ENCODE results near the gene CTSH. TPM values are rescaled to one million over a fixed set of nuclear protein-coding genes. Genes with fewer than 3 reads are reported as not detected.
A peak's percentile ranks its signal among the peaks of the same experiment; 100 is the strongest.

Gene CTSH
- total and polyA plus RNA-seq, 2 of the 13 experiments (the other 11 are each of a cell fraction or from before 2014, with no cell fraction given): 265 to 653 TPM

DNA sequence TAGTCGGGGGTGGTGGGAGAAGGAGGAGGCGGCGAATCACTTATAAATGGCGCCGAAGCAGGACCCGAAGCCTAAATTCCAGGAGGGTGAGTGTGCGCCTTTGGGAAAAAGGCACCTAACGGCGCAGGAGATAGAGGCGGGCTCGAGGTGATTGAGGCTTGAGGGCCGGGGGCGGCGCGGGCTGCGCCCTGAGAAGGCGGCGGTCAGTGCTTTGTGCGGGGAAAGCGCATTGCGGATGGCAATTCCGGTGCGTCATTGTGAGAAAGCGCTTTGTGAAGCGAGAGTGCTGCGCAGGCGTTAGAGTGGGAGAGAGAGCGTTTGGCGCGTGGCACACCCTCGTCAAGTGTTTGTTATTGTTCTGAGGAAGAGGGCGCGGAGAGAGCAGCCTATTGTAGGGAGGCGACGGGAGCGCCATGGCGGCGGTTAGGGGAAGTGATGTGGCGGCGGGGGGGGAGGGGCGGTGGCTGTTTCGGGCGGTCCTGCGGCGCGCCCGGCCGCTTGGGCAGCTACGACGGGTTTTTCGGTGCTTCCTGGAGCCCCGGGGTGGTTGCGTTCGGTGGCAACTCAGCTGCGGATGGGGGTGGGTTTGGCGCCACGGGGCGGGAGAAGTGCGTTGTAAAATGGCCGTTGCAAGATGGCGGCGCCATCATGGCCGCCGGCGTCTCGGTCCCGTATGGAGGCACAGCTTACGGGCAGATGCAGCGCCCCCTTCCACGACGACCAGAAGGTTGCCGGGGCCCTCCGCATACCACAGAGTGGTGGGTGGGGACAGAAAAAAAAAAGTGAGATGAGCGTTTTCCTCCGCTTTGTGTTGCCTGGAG lies 71.7 kb downstream of the CTSH start (continued):
- peak; percentile 75; the same call in 1 of the 2 replicates for TF ChIP-seq ZNF614 (CRISPR knock-in tag; IDR thresholded peaks at IDR 0.05; ENCODE audit: borderline replicate concordance)
- no peak for TF ChIP-seq ZNF180 (CRISPR knock-in tag; IDR thresholded peaks at IDR 0.05; ENCODE audit: borderline replicate concordance, low read depth)
- TF ChIP-seq KDM6A (CRISPR knock-in tag; IDR thresholded peaks at IDR 0.05; ENCODE audit: low read depth): no peak
- peak; percentile 77; the same call in 1 of the 2 replicates for TF ChIP-seq MYC (CRISPR knock-in tag; IDR thresholded peaks at IDR 0.05; ENCODE audit: borderline replicate concordance)
- TF ChIP-seq ZNF558 (CRISPR knock-in tag; IDR thresholded peaks at IDR 0.05; ENCODE audit: borderline replicate concordance): peak; percentile 74; the same call in 1 of the 2 replicates
- TF ChIP-seq, protein P1, sequence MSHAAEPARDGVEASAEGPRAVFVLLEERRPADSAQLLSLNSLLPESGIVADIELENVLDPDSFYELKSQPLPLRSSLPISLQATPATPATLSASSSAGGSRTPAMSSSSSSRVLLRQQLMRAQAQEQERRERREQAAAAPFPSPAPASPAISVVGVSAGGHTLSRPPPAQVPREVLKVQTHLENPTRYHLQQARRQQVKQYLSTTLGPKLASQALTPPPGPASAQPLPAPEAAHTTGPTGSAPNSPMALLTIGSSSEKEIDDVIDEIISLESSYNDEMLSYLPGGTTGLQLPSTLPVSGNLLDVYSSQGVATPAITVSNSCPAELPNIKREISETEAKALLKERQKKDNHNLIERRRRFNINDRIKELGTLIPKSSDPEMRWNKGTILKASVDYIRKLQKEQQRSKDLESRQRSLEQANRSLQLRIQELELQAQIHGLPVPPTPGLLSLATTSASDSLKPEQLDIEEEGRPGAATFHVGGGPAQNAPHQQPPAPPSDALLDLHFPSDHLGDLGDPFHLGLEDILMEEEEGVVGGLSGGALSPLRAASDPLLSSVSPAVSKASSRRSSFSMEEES (CRISPR knock-in tag; IDR thresholded peaks at IDR 0.05): 0 out of 2 replicates have a peak, but pooled peaks have one; percentile 29
- TF ChIP-seq, protein P2, sequence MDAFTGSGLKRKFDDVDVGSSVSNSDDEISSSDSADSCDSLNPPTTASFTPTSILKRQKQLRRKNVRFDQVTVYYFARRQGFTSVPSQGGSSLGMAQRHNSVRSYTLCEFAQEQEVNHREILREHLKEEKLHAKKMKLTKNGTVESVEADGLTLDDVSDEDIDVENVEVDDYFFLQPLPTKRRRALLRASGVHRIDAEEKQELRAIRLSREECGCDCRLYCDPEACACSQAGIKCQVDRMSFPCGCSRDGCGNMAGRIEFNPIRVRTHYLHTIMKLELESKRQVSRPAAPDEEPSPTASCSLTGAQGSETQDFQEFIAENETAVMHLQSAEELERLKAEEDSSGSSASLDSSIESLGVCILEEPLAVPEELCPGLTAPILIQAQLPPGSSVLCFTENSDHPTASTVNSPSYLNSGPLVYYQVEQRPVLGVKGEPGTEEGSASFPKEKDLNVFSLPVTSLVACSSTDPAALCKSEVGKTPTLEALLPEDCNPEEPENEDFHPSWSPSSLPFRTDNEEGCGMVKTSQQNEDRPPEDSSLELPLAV (CRISPR knock-in tag; conservative IDR thresholded peaks at IDR 0.05; ENCODE audit: low read depth): no peak
- peak; percentile 56 for TF ChIP-seq POGZ (CRISPR knock-in tag; IDR thresholded peaks at IDR 0.05)
- peak; percentile 35 for TF ChIP-seq JARID2 (CRISPR knock-in tag; IDR thresholded peaks at IDR 0.05; ENCODE audit: insufficient replicate concordance)
- TF ChIP-seq, protein P3, sequence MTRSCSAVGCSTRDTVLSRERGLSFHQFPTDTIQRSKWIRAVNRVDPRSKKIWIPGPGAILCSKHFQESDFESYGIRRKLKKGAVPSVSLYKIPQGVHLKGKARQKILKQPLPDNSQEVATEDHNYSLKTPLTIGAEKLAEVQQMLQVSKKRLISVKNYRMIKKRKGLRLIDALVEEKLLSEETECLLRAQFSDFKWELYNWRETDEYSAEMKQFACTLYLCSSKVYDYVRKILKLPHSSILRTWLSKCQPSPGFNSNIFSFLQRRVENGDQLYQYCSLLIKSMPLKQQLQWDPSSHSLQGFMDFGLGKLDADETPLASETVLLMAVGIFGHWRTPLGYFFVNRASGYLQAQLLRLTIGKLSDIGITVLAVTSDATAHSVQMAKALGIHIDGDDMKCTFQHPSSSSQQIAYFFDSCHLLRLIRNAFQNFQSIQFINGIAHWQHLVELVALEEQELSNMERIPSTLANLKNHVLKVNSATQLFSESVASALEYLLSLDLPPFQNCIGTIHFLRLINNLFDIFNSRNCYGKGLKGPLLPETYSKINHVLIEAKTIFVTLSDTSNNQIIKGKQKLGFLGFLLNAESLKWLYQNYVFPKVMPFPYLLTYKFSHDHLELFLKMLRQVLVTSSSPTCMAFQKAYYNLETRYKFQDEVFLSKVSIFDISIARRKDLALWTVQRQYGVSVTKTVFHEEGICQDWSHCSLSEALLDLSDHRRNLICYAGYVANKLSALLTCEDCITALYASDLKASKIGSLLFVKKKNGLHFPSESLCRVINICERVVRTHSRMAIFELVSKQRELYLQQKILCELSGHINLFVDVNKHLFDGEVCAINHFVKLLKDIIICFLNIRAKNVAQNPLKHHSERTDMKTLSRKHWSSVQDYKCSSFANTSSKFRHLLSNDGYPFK (CRISPR knock-in tag; IDR thresholded peaks at IDR 0.05; ENCODE audit: borderline replicate concordance): peak; percentile 99
- TF ChIP-seq ZFP1 (CRISPR knock-in tag; IDR thresholded peaks at IDR 0.05): peak; percentile 42; the same call in 1 of the 2 replicates
- TF ChIP-seq RBFOX2 (IDR thresholded peaks at IDR 0.05; ENCODE audit: low read depth, low read length): peak; percentile 82
- TF ChIP-seq NFRKB (IDR thresholded peaks at IDR 0.05): peak; percentile 52
- TF ChIP-seq ZSCAN9 (CRISPR knock-in tag; IDR thresholded peaks at IDR 0.05; ENCODE audit: borderline replicate concordance): 0 out of 2 replicates have a peak, but pooled peaks have one; percentile 37
- TF ChIP-seq SNAI1 (CRISPR knock-in tag; IDR thresholded peaks at IDR 0.05; ENCODE audit: borderline replicate concordance): no peak
- TF ChIP-seq, protein P4, sequence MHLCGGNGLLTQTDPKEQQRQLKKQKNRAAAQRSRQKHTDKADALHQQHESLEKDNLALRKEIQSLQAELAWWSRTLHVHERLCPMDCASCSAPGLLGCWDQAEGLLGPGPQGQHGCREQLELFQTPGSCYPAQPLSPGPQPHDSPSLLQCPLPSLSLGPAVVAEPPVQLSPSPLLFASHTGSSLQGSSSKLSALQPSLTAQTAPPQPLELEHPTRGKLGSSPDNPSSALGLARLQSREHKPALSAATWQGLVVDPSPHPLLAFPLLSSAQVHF (CRISPR knock-in tag; IDR thresholded peaks at IDR 0.05): no peak
- no peak for TF ChIP-seq JDP2 (CRISPR knock-in tag; IDR thresholded peaks at IDR 0.05; ENCODE audit: borderline replicate concordance)
- TF ChIP-seq, protein P5, sequence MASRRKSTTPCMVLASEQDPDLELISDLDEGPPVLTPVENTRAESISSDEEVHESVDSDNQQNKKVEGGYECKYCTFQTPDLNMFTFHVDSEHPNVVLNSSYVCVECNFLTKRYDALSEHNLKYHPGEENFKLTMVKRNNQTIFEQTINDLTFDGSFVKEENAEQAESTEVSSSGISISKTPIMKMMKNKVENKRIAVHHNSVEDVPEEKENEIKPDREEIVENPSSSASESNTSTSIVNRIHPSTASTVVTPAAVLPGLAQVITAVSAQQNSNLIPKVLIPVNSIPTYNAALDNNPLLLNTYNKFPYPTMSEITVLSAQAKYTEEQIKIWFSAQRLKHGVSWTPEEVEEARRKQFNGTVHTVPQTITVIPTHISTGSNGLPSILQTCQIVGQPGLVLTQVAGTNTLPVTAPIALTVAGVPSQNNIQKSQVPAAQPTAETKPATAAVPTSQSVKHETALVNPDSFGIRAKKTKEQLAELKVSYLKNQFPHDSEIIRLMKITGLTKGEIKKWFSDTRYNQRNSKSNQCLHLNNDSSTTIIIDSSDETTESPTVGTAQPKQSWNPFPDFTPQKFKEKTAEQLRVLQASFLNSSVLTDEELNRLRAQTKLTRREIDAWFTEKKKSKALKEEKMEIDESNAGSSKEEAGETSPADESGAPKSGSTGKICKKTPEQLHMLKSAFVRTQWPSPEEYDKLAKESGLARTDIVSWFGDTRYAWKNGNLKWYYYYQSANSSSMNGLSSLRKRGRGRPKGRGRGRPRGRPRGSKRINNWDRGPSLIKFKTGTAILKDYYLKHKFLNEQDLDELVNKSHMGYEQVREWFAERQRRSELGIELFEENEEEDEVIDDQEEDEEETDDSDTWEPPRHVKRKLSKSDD (CRISPR knock-in tag; IDR thresholded peaks at IDR 0.05; ENCODE audit: low read depth): peak; percentile 100
- 0 out of 2 replicates have a peak, but pooled peaks have one; percentile 9 for TF ChIP-seq ZBTB7A (CRISPR knock-in tag; IDR thresholded peaks at IDR 0.05)
- 0 out of 2 replicates have a peak, but pooled peaks have one; percentile 37 for TF ChIP-seq ZNF256 (CRISPR knock-in tag; conservative IDR thresholded peaks at IDR 0.05)
